ENCODE measurements around the gene SLC39A7.

The SLC39A7 gene

DNA sequence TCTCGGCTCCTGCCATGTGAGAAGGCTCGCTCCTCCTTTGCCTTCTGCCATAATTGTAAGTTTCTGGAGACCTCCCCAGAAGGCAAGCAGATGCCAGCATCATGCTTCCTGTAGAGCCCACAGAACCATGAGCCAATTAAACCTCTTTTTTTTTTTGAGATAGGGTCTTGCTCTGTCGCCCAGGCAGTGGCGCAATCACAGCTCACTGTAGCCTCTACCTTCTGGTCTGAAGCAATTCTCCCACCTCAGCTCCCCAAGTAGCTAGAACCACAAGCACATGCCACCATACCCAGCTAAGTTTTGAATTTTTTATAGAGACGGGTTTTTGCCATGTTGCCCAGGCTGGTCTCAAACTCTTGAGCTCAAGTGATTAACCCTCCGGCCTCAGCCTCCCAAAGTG, 36.2 kb downstream of the SLC39A7 start:
- no peak for DNase-seq (ENCODE audit: low read depth in 2 of 2)

DNA sequence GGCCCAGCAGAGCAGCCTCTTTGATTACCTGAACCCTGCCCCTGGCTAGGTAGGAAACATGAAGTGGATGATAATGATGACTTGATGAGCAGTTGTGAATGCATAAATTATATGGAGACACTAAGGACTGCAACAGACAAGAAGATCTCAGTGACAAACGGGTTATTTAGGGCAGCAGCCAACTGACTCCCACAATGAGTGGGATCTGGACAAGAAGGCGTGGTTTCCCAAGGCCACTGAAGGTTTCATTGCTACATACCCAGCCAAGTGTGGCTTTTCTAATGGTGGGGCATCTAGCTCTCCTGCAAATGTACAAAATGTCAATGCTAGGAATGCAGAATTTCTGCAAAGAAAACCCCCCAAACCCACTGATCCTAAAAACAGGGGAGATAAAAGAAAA, 37.1 kb downstream of the SLC39A7 start:
- DNase-seq (ENCODE audit: low read depth in 2 of 2), result no peak

DNA sequence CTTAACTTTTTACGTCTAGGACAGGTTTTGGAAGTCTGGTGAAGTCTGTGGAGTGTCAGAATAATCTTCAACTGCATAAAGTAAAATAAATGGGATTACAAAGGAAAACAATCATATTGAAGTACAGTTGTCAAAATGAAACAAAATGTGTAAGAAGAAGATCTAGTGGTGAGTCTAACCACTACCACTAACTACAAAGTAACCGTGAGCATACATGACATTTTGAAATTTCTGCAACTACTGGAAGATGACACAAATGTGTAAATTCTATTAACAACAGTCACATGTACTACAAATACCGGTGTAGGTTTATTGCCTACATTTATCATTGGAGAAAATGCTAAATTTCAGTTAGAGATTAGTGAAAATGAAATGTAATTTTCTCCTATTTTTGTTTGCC, 41.3 kb downstream of the SLC39A7 start:
- no peak for DNase-seq (ENCODE audit: low read depth in 2 of 2)

DNA sequence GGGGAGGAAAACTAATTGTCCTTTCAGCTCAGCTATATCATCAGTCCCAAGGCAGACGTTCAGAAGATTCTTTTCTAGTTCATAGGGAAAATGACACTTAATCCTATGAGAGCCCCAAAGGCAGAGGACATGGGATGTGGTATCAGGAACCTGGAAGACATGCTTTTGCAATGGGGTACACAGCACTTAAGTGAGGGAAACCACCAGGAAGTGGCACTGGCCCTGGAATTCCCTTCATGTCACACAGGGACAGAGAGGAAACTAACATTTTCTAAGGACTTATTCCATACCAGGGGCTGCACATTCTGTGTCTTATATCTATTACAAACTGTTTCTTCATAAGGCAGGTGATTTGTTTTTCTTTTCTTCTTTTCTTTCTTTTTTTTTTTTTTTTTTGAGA, 42.8 kb downstream of the SLC39A7 start:
- no peak for DNase-seq (ENCODE audit: low read depth in 2 of 2)

DNA sequence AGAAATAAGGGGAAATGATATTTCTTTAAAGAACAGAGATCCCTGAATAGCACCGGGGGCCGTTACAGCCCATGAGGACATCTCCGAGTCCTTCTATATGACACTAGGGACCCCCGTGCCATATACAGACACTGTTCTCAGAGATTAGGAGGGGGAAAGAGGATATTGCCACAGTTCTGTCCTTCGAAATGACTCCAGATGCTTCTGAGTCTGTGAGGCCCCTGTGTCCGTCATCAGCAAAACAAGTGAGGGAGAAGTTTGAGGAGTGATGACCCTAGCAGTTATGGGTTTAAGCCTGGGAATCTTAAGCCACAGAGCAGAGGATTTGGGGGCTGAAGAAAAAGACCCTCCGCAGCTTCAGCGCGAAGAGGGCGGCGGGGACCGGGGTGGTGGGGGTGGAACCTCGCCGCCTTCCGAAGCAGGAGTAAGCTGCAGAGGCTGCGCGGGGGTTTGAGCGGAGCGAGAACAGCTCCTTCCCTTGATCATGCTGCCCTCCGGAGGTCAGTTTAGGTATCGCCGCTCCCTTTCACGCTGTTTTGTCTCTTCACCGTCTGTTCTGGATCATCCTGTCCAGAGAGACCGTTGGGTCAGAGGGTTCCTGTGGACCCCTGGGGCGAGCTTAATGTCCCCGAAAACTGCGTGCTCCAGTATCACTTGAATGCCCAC, 47.4 kb downstream of the SLC39A7 start:
- peak; percentile 90 to 92 for DNase-seq (ENCODE audit: low read depth in 2 of 2)

DNA sequence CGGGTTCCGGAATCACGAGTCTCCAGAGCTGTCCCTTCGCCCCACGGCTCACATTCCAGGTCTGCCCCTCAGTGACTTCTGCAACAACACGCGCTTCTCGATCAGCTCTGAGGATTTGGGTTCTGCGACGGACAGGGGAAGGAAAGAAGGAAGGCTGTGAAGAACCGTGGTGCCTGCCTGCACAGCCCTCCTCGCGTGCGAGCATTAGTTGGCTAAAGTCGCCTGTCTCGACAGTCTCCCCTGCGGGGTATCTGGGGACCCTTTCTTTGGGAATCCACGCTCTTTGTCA, 47.9 kb downstream of the SLC39A7 start:
- no peak for DNase-seq (ENCODE audit: low read depth in 2 of 2)

DNA sequence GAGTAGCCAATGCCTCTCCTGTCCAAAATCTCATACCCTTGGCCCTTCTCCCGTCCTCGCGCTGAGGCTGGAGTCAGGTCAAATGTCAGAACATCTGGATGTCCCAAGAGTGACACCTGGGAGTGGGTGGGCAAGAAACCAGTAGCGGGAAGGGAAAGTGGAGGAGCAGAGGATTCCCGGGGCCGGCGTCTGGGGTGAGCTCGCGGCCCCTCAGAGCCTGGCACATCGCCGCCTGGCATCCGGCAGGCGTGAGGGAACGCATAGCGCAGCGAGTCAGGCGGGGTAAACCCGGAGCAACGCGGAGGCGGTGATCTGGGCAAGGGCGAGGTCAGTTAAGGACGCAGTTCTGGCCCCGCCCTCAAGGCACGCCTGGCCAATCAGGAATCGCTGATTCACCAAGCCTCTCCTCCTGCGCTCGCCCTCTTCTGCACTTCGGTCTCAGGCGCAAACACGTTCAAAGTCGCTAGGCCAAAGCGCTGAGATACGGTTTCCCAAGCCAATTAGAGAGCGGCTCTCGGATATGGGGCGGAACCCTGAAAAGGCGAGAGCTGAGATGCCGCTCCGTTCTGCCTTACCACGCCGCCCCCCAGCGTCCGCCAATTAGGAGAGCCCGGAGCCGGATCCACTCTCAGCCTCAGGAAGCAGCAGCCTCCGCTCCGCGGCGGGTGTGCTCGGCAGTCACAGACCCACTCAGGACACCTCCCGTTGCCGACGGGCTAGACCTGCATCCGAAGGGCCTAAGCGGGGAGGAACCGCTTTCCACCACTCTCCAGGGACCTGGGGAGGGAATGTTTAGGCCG, 48.5 kb downstream of the SLC39A7 start:
- peak; percentile 87 for DNase-seq (ENCODE audit: low read depth in 2 of 2)

DNA sequence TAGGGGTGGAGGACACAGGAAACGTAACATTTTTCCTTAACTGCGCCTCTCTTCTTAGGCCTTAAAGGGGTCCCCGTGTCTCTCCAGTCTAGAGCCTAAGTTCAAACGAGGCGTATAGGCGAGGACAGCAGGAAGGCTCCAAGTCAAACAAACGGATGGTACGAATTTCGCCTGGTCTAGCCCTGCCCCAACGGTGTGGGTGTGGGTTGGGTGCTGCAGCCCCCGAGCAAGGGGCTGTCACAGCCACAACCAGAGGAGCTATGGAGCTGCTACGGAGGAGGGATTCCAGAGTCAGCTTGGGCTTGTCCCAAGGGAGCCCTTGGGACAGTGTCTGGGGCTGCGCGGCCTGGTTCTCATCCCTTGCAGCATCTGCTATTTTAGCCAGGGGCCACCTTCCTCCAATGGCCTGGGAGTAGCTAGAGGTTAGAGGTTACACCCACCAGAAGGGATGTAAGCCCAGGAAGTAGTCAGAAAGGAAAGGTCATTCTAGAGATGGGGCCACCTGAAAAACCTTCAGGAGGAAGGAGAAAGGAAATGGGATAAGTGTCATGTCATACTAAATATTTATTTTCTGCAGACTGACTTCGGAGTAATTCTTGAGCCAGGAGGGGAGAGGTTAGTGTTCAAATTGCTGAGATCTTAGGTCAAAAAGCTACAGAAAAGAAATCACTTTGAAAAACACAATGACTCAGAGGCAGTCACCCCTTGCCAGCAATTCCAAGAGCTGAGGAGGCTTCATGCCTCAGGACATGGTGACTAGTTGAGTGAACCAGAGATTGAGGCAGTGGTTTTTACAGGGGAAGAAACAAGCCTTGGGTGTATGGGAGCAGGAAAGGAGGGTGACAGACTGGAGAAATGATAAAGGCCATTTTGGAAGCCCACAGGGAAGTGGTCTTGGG, 49.3 kb downstream of the SLC39A7 start:
- no peak for DNase-seq (ENCODE audit: low read depth in 2 of 2)

DNA sequence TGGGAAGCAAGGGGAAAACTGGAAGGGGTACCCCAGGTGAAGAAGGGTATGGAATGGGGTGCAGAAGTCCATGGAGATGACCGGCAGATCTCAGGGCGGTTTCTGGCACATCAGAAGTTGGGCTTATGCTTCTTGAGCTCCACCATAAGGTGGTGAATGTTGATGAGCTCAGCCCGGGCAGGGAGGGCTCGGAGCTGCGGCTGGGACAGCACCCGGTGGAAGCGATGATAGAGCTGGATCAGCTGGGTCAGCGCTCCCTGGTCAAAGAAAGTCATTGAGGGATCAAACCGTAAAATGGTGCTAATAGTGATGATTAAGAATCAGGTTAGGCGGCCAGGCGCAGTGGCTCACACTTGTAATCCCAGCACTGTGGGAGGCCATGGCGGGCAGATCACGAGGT, 50.1 kb downstream of the SLC39A7 start:
- DNase-seq (ENCODE audit: low read depth in 2 of 2), result no peak

DNA sequence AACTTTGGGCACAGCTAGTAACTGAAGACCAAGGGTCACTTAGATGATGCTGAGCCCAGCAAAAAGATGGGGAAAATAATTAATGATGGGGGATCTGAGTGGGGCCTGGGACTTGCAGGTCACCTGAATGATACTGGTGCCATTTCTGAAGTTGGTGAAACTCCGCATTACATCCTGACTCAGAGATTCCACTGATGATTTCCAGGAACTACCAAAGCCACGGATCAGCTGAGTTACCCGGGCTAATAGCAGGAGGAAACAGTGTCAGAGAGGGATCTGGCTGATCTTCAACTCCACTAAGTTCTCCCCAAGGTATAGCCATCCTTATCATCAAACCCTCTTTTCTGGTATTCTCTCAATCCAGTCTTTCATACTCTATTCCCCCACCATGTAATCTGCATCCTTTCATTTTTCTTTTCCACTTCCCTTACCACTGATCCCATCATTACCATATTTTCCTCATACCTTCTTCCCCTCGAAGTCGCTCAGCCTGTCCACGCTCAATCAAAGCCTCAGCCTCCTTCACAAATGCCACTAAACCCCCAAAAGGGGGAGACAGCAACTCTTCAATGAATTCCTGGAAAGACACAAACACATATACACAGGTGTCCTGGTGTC, 50.8 kb downstream of the SLC39A7 start:
- no peak for DNase-seq (ENCODE audit: low read depth in 2 of 2)

DNA sequence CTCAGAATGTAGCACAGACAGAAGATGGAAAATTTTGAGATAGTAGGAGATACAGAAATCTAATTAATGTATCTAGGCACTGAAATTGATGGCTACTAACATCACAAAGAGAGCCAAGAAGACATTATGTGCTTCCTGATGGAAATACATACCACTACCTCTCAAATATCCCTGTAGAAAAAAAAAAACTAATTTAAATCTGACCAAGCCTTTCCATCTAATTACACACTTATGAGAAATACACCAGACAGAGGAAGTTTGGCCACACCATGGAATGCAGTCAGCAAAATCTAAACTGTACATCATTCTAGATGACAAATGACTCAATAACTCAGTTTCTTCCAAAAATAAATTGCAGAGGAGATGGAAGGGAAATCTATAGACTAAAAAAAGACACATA, 52.1 kb downstream of the SLC39A7 start:
- no peak for DNase-seq (ENCODE audit: low read depth in 2 of 2)

All from stimulated activated CD4-positive, alpha-beta T cell treated with anti-CD3 and anti-CD28 coated beads, Interleukin-1b, Interleukin-23, amount 100 ng/mL, for 4 hours (primary cell).